ENCODE results near the gene SAFB2.

SAFB2 gene

DNA sequence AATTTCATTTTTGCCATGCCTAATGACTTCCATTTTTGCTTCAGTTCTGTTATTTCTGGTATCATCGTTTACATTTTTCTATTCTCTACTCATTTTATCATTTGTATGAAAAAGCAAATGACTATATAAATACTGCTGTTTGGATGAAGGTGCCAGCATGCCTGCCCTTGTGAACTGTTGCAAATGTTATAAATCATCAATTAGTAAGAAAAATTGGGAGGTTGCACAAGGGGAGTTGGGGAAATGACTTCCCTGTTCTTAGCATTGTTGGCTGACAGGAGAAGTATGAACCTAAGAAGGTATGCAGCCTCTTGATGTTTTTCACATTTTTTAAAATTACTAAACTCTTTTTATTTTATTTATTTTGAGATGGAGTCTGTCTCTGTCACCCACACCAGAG is 15.4 kb upstream of the SAFB2 start:
- H3K36me3 ChIP-seq (ENCODE audit: control insufficient read depth, insufficient read depth, low read length), result peaks cover 21% of the 10 kb centered on the region
- no peak overlapping the region for H3K4me3 ChIP-seq (ENCODE audit: insufficient read depth, low read depth, low read length, poor library complexity, severe bottlenecking)
- no peak overlapping the region for H3K27ac ChIP-seq (ENCODE audit: insufficient read depth, low read length, poor library complexity, severe bottlenecking)
- no peaks in the 10 kb centered on the region for H3K27me3 ChIP-seq (replicated peaks; ENCODE audit: control insufficient read depth, insufficient read depth, low read length, poor library complexity, severe bottlenecking)
- H3K9me3 ChIP-seq (ENCODE audit: control insufficient read depth, low read length), result no peaks in the 10 kb centered on the region
- H3K4me1 ChIP-seq (ENCODE audit: control insufficient read depth, insufficient read depth, low read length, poor library complexity, severe bottlenecking), result no peaks in the 10 kb centered on the region
- DNase-seq, result no peak

DNA sequence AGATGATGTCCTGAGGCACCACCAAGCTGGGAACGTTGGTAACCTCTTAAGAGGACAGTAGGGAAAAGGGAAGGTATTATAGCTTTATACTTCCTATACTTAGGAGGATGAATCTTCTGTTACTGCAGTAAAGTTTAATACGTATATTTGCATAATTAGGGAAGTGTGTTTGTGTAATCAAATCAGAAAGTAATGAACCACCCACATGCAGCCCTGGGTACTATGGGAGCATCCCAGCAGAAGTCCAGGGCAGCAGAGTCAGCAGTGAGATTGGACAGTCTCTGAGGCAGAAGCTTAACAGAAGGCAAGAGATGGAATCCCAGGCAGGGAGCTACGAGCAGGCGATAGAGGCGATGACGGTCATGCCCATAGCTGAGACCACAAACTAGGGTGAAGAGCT is 12.9 kb upstream of the SAFB2 start:
- H3K4me1 ChIP-seq (ENCODE audit: control insufficient read depth, insufficient read depth, low read length, poor library complexity, severe bottlenecking), result peaks cover 10% of the 10 kb centered on the region
- DNase-seq, result no peak
- peaks cover 6% of the 10 kb centered on the region for H3K36me3 ChIP-seq (ENCODE audit: control insufficient read depth, insufficient read depth, low read length)
- H3K27ac ChIP-seq (ENCODE audit: insufficient read depth, low read length, poor library complexity, severe bottlenecking), result no peak overlapping the region
- H3K4me3 ChIP-seq (ENCODE audit: insufficient read depth, low read depth, low read length, poor library complexity, severe bottlenecking), result no peak overlapping the region
- H3K9me3 ChIP-seq (ENCODE audit: control insufficient read depth, low read length), result no peaks in the 10 kb centered on the region
- no peaks in the 10 kb centered on the region for H3K27me3 ChIP-seq (replicated peaks; ENCODE audit: control insufficient read depth, insufficient read depth, low read length, poor library complexity, severe bottlenecking)

GRCh38 chr19:5632657-5633056 is 10.1 kb upstream of the SAFB2 start:
- Histone ChIP-seq H3K9me3 (ENCODE audit: control insufficient read depth, low read length) (no peaks in the 10 kb centered on the region), H3K36me3 (ENCODE audit: control insufficient read depth, insufficient read depth, low read length) (peaks cover 25% of the 10 kb centered on the region), H3K4me3 (ENCODE audit: insufficient read depth, low read depth, low read length, poor library complexity, severe bottlenecking) (no peak overlapping the region), H3K4me1 (ENCODE audit: control insufficient read depth, insufficient read depth, low read length, poor library complexity, severe bottlenecking) (peaks cover 24% of the 10 kb centered on the region), H3K27ac (ENCODE audit: insufficient read depth, low read length, poor library complexity, severe bottlenecking) (no peak overlapping the region), H3K27me3 (replicated peaks; ENCODE audit: control insufficient read depth, insufficient read depth, low read length, poor library complexity, severe bottlenecking) (no peaks in the 10 kb centered on the region)
- no peak for DNase-seq

GRCh38 chr19:5632241-5632612 is 9.7 kb upstream of the SAFB2 start:
- DNase-seq, result no peak
- H3K27ac ChIP-seq (ENCODE audit: insufficient read depth, low read length, poor library complexity, severe bottlenecking), result no peak overlapping the region
- H3K9me3 ChIP-seq (ENCODE audit: control insufficient read depth, low read length), result no peaks in the 10 kb centered on the region
- H3K4me3 ChIP-seq (ENCODE audit: insufficient read depth, low read depth, low read length, poor library complexity, severe bottlenecking), result no peak overlapping the region
- peaks cover 30% of the 10 kb centered on the region for H3K36me3 ChIP-seq (ENCODE audit: control insufficient read depth, insufficient read depth, low read length)
- H3K4me1 ChIP-seq (ENCODE audit: control insufficient read depth, insufficient read depth, low read length, poor library complexity, severe bottlenecking), result peaks cover 28% of the 10 kb centered on the region
- no peaks in the 10 kb centered on the region for H3K27me3 ChIP-seq (replicated peaks; ENCODE audit: control insufficient read depth, insufficient read depth, low read length, poor library complexity, severe bottlenecking)

- Histone ChIP-seq H3K9me3 (ENCODE audit: control insufficient read depth, low read length) (no peaks in the 10 kb centered on the region), H3K27ac (ENCODE audit: insufficient read depth, low read length, poor library complexity, severe bottlenecking) (no peak overlapping the region), H3K36me3 (ENCODE audit: control insufficient read depth, insufficient read depth, low read length) (peaks cover 33% of the 10 kb centered on the region), H3K27me3 (replicated peaks; ENCODE audit: control insufficient read depth, insufficient read depth, low read length, poor library complexity, severe bottlenecking) (no peaks in the 10 kb centered on the region), H3K4me3 (ENCODE audit: insufficient read depth, low read depth, low read length, poor library complexity, severe bottlenecking) (no peak overlapping the region), H3K4me1 (ENCODE audit: control insufficient read depth, insufficient read depth, low read length, poor library complexity, severe bottlenecking) (peaks cover 32% of the 10 kb centered on the region)
- DNase-seq, result no peak
Observed at GRCh38 chr19:5631567-5632240, 9.1 kb upstream of the SAFB2 start.

DNA sequence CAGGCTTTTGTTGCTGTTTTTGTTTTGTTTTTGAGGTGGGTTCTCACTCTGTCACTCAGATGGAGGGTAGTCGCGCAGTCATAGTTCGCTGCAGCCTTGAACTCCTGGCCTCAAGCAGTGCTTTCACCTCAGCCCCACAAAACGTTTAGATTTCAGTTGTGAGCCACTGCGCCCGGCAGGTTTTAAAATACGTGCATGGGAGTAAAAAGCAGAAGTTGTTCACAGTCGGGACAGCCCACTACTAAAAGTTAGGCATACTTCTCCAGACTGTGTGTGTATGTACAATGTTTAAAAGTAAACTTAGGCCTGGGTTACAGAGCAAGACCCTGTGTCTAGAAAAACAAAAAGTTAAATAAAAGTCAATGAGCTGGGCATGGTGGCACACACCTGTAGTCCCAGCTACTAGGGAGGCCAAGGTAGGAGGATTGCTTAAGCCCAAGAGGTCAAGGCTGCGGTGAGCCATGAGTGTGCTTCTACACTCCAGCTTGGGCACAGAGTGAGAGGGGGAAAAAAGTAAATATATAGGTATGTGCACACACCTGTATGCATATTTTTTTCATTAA is 6.4 kb upstream of the SAFB2 start:
- no peak overlapping the region for H3K27ac ChIP-seq (ENCODE audit: insufficient read depth, low read length, poor library complexity, severe bottlenecking)
- peaks cover 59% of the 10 kb centered on the region for H3K4me1 ChIP-seq (ENCODE audit: control insufficient read depth, insufficient read depth, low read length, poor library complexity, severe bottlenecking)
- DNase-seq, result no peak
- H3K9me3 ChIP-seq (ENCODE audit: control insufficient read depth, low read length), result no peaks in the 10 kb centered on the region
- peaks cover 49% of the 10 kb centered on the region for H3K36me3 ChIP-seq (ENCODE audit: control insufficient read depth, insufficient read depth, low read length)
- H3K27me3 ChIP-seq (replicated peaks; ENCODE audit: control insufficient read depth, insufficient read depth, low read length, poor library complexity, severe bottlenecking), result no peaks in the 10 kb centered on the region
- no peak overlapping the region for H3K4me3 ChIP-seq (ENCODE audit: insufficient read depth, low read depth, low read length, poor library complexity, severe bottlenecking)

DNA sequence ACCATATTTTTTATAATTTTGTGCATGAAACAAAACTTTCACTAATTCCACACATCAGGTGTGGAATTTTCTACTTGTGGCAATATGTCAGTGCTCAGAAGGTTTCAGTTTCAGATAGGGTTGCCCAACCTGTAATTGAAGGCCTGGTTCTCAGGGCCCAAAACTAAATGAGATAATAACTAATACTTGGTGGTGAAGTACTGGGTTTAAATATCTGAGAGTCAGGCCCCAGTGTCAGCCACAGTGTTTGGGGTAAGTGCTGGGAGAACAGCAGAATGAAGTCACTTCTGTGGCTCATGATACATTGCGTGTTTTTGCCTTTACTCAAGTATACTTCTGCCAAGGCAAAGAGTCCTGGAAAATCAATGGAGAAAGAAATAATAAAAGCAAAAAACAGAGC is 5.9 kb upstream of the SAFB2 start:
- no peak overlapping the region for H3K4me3 ChIP-seq (ENCODE audit: insufficient read depth, low read depth, low read length, poor library complexity, severe bottlenecking)
- no peak for DNase-seq
- peaks cover 49% of the 10 kb centered on the region for H3K36me3 ChIP-seq (ENCODE audit: control insufficient read depth, insufficient read depth, low read length)
- H3K4me1 ChIP-seq (ENCODE audit: control insufficient read depth, insufficient read depth, low read length, poor library complexity, severe bottlenecking), result peaks cover 59% of the 10 kb centered on the region
- no peaks in the 10 kb centered on the region for H3K27me3 ChIP-seq (replicated peaks; ENCODE audit: control insufficient read depth, insufficient read depth, low read length, poor library complexity, severe bottlenecking)
- H3K27ac ChIP-seq (ENCODE audit: insufficient read depth, low read length, poor library complexity, severe bottlenecking), result no peak overlapping the region
- no peaks in the 10 kb centered on the region for H3K9me3 ChIP-seq (ENCODE audit: control insufficient read depth, low read length)

GRCh38 chr19:5627395-5627904 is 4.9 kb upstream of the SAFB2 start:
- peaks cover 50% of the 10 kb centered on the region for H3K36me3 ChIP-seq (ENCODE audit: control insufficient read depth, insufficient read depth, low read length)
- H3K27ac ChIP-seq (ENCODE audit: insufficient read depth, low read length, poor library complexity, severe bottlenecking), result no peak overlapping the region
- no peaks in the 10 kb centered on the region for H3K27me3 ChIP-seq (replicated peaks; ENCODE audit: control insufficient read depth, insufficient read depth, low read length, poor library complexity, severe bottlenecking)
- peaks cover 59% of the 10 kb centered on the region for H3K4me1 ChIP-seq (ENCODE audit: control insufficient read depth, insufficient read depth, low read length, poor library complexity, severe bottlenecking)
- H3K4me3 ChIP-seq (ENCODE audit: insufficient read depth, low read depth, low read length, poor library complexity, severe bottlenecking), result no peak overlapping the region
- H3K9me3 ChIP-seq (ENCODE audit: control insufficient read depth, low read length), result no peaks in the 10 kb centered on the region
- DNase-seq, result no peak

GRCh38 chr19:5625641-5626040 is 3.1 kb upstream of the SAFB2 start:
- no peak for DNase-seq
- Histone ChIP-seq H3K9me3 (ENCODE audit: control insufficient read depth, low read length) (no peaks in the 10 kb centered on the region), H3K27me3 (replicated peaks; ENCODE audit: control insufficient read depth, insufficient read depth, low read length, poor library complexity, severe bottlenecking) (no peaks in the 10 kb centered on the region), H3K4me3 (ENCODE audit: insufficient read depth, low read depth, low read length, poor library complexity, severe bottlenecking) (peak overlapping the region; percentile 99), H3K36me3 (ENCODE audit: control insufficient read depth, insufficient read depth, low read length) (peaks cover 46% of the 10 kb centered on the region), H3K27ac (ENCODE audit: insufficient read depth, low read length, poor library complexity, severe bottlenecking) (no peak overlapping the region), H3K4me1 (ENCODE audit: control insufficient read depth, insufficient read depth, low read length, poor library complexity, severe bottlenecking) (peaks cover 60% of the 10 kb centered on the region)

DNA sequence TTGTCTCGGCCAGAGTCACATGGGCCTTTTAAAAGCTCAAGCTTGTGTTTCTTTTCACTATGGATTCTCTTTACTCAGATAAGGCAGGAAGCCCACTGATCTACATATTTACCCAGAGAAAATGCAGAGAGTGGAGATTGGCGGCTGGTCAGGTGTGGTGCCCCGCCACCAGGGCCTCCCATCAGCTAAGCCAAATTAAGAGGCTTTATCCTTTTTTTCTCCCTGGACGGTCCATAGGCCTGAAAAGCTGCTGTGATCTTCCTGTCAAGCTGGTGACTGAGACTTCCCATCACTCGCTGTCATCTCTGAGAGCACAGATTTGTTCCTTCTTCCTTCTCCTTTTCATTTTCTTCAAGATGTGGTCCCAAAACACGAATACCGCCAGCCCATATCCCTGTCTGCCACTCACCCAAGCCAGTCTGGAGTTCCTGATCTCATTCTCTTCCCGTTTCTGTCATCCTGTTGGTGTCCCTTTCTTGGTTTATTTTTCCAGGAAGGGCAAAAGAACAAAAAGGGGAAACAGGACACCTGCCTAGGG is 2.2 kb upstream of the SAFB2 start:
- Histone ChIP-seq H3K27ac (ENCODE audit: insufficient read depth, low read length, poor library complexity, severe bottlenecking) (peak overlapping the region; percentile 97), H3K4me3 (ENCODE audit: insufficient read depth, low read depth, low read length, poor library complexity, severe bottlenecking) (peak overlapping the region; percentile 99), H3K27me3 (replicated peaks; ENCODE audit: control insufficient read depth, insufficient read depth, low read length, poor library complexity, severe bottlenecking) (no peaks in the 10 kb centered on the region), H3K4me1 (ENCODE audit: control insufficient read depth, insufficient read depth, low read length, poor library complexity, severe bottlenecking) (peaks cover 68% of the 10 kb centered on the region), H3K36me3 (ENCODE audit: control insufficient read depth, insufficient read depth, low read length) (peaks cover 51% of the 10 kb centered on the region), H3K9me3 (ENCODE audit: control insufficient read depth, low read length) (no peaks in the 10 kb centered on the region)
- no peak for DNase-seq
